ENCODE measurements around the gene MAPK11. TPM values are rescaled to one million over a fixed set of nuclear protein-coding genes. Genes with fewer than 3 reads are reported as not detected.

The MAPK11 gene
- total and polyA plus RNA-seq, 9 of the 15 experiments (the other 6 are each of a cell fraction or from before 2014, with no cell fraction given) = 0.06 to 14.6 (median 5.3) TPM

DNA sequence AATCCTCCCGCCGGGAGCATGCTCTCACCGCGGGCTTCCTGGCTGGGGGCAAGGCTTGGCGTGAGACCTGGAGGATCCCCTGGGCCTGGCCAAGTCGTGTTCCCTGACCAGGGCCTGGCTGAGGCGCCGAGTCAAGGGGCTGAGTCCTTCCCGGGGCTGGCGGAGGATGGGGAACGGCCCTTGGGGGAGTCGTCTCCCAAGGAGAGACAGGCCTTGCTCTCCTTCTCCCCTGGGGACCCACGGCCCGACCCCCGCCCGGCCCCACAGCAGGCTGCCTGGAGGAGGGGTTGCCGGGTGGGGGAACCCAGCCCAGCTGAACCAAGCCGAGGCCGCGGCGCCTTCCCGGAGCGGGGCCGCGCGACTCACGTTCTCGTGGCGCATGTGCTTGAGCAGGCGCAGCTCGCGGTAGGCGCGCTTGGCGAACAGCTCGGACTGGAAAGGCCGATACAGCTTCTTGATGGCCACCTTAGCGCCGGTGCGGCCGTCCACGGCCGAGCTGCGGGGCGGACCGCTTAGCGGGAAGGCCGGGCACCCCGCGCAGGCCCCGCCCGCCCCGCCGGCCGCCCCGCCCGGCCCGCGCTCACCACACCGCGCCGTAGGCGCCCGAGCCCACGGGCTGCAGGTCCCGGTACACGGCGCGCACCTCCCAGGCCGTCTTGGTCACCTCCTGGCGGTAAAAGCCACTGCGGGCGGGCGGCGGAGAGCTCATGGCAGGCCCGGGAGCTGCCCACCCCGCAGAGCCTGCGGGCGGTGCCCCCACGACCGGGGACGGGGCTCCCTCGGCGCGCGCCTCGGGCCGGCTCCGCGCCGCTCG is 9.2 kb downstream of the MAPK11 start (continued):
- no peak for TF ChIP-seq ZC3H4 (CRISPR knock-in tag; IDR thresholded peaks at IDR 0.05; ENCODE audit: borderline replicate concordance)
- no peak for TF ChIP-seq SMAD3 (CRISPR knock-in tag; conservative IDR thresholded peaks at IDR 0.05)
- TF ChIP-seq SIN3B (IDR thresholded peaks at IDR 0.05; ENCODE audit: low read depth) = 0 out of 2 replicates have a peak, but pooled peaks have one; percentile 16
- no peak for TF ChIP-seq ATF2 (CRISPR knock-in tag; IDR thresholded peaks at IDR 0.05)
- TF ChIP-seq KAT2B (IDR thresholded peaks at IDR 0.05; ENCODE audit: low read depth, low read length) = no peak
- no peak for TF ChIP-seq ZNF165 (CRISPR knock-in tag; IDR thresholded peaks at IDR 0.05; ENCODE audit: borderline replicate concordance)
- no peak for TF ChIP-seq NFXL1 (CRISPR knock-in tag; IDR thresholded peaks at IDR 0.05)
- no peak for TF ChIP-seq ARNT (IDR thresholded peaks at IDR 0.05)
- no peak for TF ChIP-seq DMBX1 (CRISPR knock-in tag; IDR thresholded peaks at IDR 0.05; ENCODE audit: borderline replicate concordance)
- no peak for TF ChIP-seq NR1H2 (CRISPR knock-in tag; IDR thresholded peaks at IDR 0.05)
- no peak for TF ChIP-seq MAFK (IDR thresholded peaks at IDR 0.05; ENCODE audit: low read length)
- TF ChIP-seq, protein P1, sequence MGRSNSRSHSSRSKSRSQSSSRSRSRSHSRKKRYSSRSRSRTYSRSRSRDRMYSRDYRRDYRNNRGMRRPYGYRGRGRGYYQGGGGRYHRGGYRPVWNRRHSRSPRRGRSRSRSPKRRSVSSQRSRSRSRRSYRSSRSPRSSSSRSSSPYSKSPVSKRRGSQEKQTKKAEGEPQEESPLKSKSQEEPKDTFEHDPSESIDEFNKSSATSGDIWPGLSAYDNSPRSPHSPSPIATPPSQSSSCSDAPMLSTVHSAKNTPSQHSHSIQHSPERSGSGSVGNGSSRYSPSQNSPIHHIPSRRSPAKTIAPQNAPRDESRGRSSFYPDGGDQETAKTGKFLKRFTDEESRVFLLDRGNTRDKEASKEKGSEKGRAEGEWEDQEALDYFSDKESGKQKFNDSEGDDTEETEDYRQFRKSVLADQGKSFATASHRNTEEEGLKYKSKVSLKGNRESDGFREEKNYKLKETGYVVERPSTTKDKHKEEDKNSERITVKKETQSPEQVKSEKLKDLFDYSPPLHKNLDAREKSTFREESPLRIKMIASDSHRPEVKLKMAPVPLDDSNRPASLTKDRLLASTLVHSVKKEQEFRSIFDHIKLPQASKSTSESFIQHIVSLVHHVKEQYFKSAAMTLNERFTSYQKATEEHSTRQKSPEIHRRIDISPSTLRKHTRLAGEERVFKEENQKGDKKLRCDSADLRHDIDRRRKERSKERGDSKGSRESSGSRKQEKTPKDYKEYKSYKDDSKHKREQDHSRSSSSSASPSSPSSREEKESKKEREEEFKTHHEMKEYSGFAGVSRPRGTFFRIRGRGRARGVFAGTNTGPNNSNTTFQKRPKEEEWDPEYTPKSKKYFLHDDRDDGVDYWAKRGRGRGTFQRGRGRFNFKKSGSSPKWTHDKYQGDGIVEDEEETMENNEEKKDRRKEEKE (IDR thresholded peaks at IDR 0.05; ENCODE audit: borderline replicate concordance in 1 of 2, control insufficient read depth in 1 of 2, low read depth in 2 of 2, low read length in 1 of 2) = no peak
- TF ChIP-seq ZNF263 (CRISPR knock-in tag; IDR thresholded peaks at IDR 0.05; ENCODE audit: borderline replicate concordance) = 0 out of 2 replicates have a peak, but pooled peaks have one; percentile 35
- peak; percentile 27 for TF ChIP-seq TAF1 (IDR thresholded peaks at IDR 0.05; ENCODE audit: control insufficient read depth, extremely low read depth, insufficient read depth, low read length, severe bottlenecking)
- no peak for TF ChIP-seq KLF13 (tag; IDR thresholded peaks at IDR 0.05; ENCODE audit: borderline replicate concordance, low read depth)
- no peak for TF ChIP-seq MED1 (CRISPR knock-in tag; IDR thresholded peaks at IDR 0.05; ENCODE audit: borderline replicate concordance)
- no peak for TF ChIP-seq LEF1 (IDR thresholded peaks at IDR 0.05)
- TF ChIP-seq RB1 (IDR thresholded peaks at IDR 0.05; ENCODE audit: low read depth) = no peak
- TF ChIP-seq GABPA (tag; conservative IDR thresholded peaks at IDR 0.05; ENCODE audit: low read depth) = no peak
- TF ChIP-seq ZNF780A (CRISPR knock-in tag; IDR thresholded peaks at IDR 0.05) = no peak
- no peak for TF ChIP-seq SP2 (IDR thresholded peaks at IDR 0.05; ENCODE audit: extremely low read depth, low read depth, low read length, poor library complexity, severe bottlenecking)
- TF ChIP-seq ZNF655 (CRISPR knock-in tag; IDR thresholded peaks at IDR 0.05) = no peak
- TF ChIP-seq POLR2A (conservative IDR thresholded peaks at IDR 0.05) = 0 out of 2 replicates have a peak, but pooled peaks have one; percentile 28

Data from K562 (cell line).